Raji (cell line): Measurements from ENCODE around the gene CELA2A.

ENCODE experiments used
- POLR2A ChIP-seq: IDR thresholded peaks from 2 replicates; pipeline ENCODE4 v1.6.1; 2011; ENCODE audit warnings: low read depth, low read length, control low read depth; ENCODE audit not compliant: insufficient read depth

CELA2A gene

DNA sequence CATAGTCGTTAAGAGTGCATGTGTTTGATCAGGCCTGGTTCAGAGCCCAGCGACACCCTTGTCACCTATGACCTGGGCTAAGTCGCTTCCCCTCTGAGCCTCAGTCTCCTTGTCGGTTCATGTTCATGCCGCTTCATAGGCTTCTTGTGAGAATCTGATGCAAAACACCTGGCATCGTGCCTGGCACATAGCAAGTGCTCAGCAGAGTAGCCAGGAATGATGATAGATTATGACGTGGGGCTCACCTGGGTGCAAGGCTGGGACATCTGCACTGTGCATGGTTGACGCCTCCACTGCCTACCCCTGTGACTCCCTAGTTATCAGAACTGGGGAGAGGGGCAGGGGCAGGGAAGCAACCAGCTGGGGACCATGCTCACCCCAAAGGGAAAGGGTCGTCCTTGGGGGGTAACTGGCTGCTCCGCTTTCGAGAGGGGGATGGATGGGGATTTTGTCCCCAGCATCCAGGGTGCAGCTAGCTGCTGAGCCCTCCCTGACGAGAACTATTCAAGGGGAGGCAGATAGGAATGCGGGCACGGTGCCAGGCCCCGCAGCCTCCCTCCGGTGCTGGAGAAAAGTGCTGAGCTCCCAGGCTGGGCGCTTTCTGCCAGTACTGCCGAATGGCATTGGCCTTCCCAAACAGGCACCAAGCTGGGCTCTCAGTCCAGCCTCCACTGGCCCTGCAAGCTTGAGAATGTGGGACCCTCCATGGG lies 37.6 kb upstream of the CELA2A start:
- TF ChIP-seq POLR2A, result no peak

GRCh38 chr1:15420853-15421465 lies 35.6 kb upstream of the CELA2A start:
- no peak for TF ChIP-seq POLR2A

GRCh38 chr1:15422871-15423270 lies 33.7 kb upstream of the CELA2A start:
- TF ChIP-seq POLR2A, result no peak

DNA sequence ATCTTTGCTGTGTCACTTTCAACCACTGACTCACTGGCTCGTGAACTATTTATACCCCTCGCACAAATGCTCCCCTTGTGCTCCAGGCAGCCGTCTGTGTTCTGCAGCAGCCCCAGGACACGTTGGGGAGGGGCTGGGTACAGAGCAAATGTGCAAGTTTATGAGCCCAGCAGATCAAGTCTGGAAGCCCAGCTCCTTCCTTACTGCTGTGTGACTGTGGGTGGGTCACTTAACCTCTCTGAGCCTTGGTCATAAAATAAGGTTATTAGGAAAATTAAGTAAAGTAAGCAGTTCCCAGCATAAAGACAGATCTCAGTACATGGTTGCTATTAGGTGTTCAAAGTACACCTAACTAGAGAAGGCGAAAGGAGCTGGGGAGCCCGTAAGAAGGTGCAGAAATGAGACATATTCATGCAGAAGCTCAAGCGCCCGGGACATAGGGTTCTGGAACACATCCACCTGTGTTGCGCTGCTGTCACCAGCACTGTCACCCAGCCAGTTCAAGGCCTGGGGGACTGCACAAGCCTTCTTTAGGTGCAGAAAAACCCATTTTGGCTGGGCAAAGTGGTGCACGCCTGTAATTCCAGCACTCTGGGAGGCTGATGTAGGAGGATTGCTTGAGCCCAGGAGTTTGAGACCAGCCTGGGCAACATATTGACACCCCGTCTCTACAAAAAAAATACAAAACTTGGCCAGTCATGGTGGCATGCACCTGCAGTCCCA lies 33.0 kb upstream of the CELA2A start:
- TF ChIP-seq POLR2A, result no peak

DNA sequence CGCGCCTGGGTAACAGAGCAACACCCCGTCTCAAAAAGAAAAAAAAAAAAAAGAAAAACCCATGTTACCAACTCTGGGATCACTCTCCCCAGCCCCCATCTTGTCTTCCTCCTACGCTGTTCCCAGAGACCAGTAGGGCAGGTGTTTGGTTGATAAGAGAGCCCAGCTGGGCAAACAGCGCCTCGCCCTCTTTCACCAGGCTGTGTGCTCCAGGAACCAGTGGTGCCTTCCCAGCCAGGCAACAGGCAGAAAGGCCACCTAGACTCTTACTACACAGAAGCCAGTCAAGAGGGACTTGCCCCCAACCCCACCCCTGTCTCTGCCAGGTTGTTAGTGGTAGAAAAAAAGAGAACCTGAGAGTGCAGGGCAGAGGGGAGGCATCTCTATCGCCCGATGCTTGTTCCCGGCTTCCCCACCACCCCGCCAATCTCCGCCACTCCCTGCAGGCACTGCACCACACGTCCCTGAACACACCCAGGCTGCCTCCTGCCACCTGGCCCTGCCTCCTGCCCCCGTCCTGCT lies 32.3 kb upstream of the CELA2A start:
- TF ChIP-seq POLR2A, result no peak

DNA sequence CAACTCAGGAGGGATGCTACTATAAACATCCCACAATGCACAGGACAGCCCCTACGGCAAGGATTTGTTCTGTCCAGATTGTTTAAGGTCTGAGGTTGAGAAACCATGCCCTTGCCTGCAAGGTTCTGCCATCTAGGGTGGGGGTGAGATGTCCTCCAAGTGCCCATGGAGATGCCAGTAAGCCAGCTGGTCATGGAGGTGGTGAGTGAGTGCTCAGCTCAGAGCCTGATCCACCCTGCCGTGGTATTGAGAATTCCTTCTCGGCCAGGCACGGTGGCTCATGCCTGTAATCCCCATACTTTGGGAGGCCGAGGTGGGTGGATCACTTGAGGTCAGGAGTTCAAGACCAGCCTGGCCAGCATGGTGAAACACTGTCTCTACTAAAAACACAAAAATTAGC lies 31.6 kb upstream of the CELA2A start:
- TF ChIP-seq POLR2A, result no peak

DNA sequence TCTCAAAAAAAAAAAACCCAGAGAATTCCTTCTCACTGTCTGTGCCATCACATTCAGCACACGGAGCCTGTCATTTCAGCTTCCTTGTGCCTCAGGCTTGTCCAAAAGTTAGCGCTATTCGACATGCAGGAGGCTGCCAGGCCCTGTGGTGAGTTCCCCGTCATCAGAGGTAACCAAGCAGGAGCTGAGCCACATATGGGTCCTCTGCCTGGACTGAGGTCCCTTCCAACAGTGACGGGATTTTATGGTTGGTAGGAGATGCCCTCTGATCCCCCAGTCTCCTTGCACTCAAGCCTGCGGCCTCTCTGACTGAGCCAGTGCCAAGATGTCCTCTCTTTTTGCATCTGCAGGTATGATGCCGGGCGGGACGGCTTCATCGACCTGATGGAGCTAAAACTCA lies 31.0 kb upstream of the CELA2A start:
- TF ChIP-seq POLR2A, result no peak

DNA sequence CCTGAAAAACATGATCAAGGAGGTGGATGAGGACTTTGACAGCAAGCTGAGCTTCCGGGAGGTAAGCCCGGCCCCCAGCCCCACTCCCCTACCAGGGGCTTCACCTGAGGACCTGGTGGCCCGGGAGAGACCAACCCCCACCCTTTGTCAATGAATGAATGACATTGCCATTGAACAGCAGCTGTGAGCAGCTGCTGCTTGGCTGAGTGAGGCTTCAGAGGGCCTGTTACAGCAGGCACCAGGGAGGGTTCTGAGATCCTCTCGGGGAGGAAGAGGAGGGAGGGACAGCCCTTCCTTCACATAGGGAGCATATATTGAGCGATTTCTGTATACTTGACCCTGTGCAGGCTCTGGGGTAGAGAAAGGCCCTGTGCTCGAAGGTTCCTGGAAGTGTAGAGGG lies 30.6 kb upstream of the CELA2A start:
- TF ChIP-seq POLR2A, result no peak

- no peak for TF ChIP-seq POLR2A
Measured at GRCh38 chr1:15426492-15427279, 29.8 kb upstream of the CELA2A start.

DNA sequence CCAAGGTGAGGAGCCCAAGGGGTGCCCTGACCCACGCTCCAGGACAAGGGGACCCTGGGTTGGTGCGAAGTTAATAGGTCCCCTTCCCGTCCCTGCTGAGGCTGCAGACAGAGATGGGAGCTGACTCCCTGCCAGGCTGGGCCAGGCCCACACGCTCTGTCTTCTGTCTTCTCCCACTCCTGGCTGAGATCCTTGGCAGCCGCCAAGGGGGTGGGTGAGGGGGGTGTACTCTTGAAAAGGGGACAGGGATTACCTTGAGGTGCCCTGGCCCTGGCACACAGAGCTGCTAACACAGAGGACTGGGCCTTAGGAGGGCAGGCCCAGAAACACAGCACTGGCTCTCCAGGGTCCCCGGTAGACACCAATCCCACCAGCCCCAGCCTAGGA lies 29.3 kb upstream of the CELA2A start:
- no peak for TF ChIP-seq POLR2A

DNA sequence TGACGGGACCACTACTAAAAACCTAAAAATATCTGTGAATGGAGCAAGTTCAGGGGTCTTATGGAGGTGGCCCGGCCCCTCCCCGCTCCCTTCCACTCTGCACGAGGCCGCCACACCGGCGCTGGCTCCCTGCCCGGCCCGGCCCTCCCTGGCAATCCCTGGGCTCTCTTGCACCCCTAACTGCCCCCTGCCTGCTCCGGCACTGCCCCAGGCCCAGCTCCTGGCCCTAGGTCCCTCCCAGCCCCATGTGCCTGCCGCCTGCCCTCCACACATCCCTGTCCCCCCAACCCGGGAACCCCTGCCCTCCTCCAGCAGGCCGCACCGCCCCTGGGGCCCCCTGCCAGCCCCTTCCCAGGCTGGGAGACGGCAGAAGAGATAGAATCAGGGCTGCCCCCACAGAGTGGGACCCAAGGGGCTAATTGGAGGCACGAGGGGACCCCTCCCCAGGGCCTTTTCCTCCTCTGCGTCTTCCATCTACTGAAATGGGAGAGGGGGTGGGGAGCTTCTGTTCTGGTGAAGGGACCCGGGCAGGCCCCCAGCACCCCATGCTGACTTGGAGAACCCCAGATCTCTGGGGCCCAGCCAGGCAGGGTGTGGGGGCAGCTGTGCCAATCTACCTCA lies 27.6 kb upstream of the CELA2A start:
- TF ChIP-seq POLR2A, result no peak

DNA sequence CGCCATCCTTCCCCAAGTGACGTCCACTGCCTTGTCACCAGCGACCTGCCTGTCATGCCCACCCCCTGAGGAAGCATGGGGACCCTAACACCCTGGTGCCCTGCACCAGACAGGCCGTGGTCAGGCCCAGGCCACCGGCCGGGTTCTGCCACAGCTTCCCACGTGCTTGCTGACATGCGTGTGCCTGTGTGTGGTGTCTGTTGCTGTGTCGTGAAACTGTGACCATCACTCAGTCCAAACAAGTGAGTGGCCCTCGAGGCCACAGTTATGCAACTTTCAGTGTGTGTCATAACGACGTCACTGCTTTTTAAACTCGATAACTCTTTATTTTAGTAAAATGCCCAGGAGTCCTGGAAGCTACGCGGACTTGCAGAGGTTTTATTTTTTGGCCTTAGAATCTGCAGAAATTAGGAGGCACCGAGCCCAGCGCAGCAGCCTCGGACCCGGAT lies 26.8 kb upstream of the CELA2A start:
- no peak for TF ChIP-seq POLR2A

DNA sequence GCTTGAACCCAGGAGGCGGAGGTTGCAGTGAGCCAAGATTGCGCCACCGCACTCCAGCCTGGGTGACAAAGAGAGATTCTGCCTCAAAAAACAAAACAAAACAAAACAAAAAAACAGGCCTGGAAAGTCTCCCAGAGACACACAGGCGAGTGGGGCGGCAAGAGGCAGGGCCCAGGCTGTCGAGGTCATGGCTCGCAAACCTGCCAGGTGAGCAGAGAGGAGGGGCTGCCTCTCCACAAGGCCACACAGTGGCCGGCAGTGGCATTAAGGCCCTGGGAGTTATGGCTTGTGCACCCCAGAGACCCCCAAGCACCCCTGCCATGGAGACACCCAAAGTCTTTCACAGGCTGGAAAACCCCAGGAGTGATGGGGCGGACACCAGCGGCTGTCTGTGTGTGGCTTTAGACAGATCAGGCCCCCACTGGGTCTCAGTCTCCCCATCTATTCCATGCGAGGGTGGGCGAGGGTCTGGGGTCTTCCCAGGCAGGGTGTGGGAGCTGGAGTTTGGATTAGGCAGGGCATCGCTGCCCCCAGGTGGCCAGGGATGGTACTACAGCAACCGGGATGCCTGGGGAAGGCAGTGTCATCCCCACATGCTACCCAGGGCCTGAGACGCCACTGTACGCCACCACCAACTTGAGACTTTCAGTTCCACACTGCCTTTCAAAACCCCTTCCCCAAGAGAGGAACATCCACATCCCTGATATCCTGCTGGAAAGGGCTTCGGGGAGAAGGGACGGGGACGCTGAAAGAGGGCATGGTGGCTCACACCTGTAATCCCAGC lies 25.6 kb upstream of the CELA2A start:
- no peak for TF ChIP-seq POLR2A

DNA sequence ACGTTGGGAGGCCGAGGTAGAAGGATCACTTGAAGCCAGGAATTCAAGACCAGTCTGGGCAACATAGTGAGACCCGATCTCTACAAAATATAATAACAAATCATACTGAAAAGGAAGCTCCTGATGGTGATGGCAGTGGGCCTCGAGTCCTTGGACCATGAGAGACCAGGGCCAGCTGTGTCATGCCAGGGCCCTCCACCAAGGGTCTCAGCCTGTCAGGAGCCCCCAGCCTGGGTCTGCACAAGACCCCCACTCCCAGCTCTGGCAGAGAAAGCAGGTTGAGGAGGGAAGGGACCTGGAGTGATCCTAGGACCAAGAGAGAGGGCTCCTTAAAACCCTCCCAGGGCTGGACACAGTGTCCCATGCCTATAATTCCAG lies 25.0 kb upstream of the CELA2A start:
- TF ChIP-seq POLR2A, result no peak
